ENCODE results near the gene HDHD5. TPM values are rescaled to one million over a fixed set of nuclear protein-coding genes. Genes with fewer than 3 reads are reported as not detected.

The HDHD5 gene
- total RNA-seq, 1 donor from 2014 or later: 50.8 TPM

GRCh38 chr22:17110791-17111550, 48.1 kb downstream of the HDHD5 start:
- DNase-seq (ENCODE audit: low read depth, low spot score): no peak
- Mint-ChIP-seq H3K27ac (ENCODE audit: unreplicated experiment) (peak overlapping the region; percentile 83), H3K27me3 (ENCODE audit: low read depth) (no peaks in the 10 kb centered on the region), H3K4me3 (no peak overlapping the region), H3K36me3 (ENCODE audit: low read depth) (no peaks in the 10 kb centered on the region), H3K4me1 (no peaks in the 10 kb centered on the region), H3K9me3 (no peaks in the 10 kb centered on the region)
- TF ChIP-seq CTCF (conservative IDR thresholded peaks at IDR 0.05): no peak

GRCh38 chr22:17109976-17110375, 49.1 kb downstream of the HDHD5 start:
- no peaks in the 10 kb centered on the region for H3K27me3 Mint-ChIP-seq (ENCODE audit: low read depth)
- H3K27ac Mint-ChIP-seq (ENCODE audit: unreplicated experiment): peak overlapping the region; percentile 50
- H3K4me1 Mint-ChIP-seq: no peaks in the 10 kb centered on the region
- TF ChIP-seq CTCF (conservative IDR thresholded peaks at IDR 0.05): no peak
- no peaks in the 10 kb centered on the region for H3K36me3 Mint-ChIP-seq (ENCODE audit: low read depth)
- H3K4me3 Mint-ChIP-seq: no peak overlapping the region
- H3K9me3 Mint-ChIP-seq: no peaks in the 10 kb centered on the region
- DNase-seq (ENCODE audit: low read depth, low spot score): no peak

DNA sequence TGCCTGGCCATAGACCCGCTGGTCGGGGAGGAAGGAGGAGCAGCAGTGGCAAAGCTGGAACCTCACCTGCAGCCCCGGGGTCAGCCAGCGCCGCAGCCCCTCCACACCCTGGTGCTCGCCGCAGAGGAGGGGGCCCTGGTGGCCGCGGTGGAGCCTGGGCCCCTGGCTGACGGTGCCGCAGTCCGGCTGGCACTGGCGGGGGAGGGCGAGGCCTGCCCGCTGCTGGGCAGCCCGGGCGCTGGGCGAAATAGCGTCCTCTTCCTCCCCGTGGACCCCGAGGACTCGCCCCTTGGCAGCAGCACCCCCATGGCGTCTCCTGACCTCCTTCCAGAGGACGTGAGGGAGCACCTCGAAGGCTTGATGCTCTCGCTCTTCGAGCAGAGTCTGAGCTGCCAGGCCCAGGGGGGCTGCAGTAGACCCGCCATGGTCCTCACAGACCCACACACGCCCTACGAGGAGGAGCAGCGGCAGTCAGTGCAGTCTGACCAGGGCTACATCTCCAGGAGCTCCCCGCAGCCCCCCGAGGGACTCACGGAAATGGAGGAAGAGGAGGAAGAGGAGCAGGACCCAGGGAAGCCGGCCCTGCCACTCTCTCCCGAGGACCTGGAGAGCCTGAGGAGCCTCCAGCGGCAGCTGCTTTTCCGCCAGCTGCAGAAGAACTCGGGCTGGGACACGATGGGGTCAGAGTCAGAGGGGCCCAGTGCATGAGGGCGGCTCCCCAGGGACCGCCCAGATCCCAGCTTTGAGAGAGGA, 49.8 kb downstream of the HDHD5 start:
- no peak for TF ChIP-seq CTCF (conservative IDR thresholded peaks at IDR 0.05)
- Mint-ChIP-seq H3K27ac (ENCODE audit: unreplicated experiment) (no peak overlapping the region), H3K27me3 (ENCODE audit: low read depth) (no peaks in the 10 kb centered on the region), H3K4me1 (no peaks in the 10 kb centered on the region), H3K36me3 (ENCODE audit: low read depth) (no peaks in the 10 kb centered on the region), H3K4me3 (no peak overlapping the region), H3K9me3 (no peaks in the 10 kb centered on the region)
- DNase-seq (ENCODE audit: low read depth, low spot score): no peak

- Mint-ChIP-seq H3K4me1 (no peaks in the 10 kb centered on the region), H3K27me3 (ENCODE audit: low read depth) (no peaks in the 10 kb centered on the region), H3K36me3 (ENCODE audit: low read depth) (no peaks in the 10 kb centered on the region), H3K4me3 (no peak overlapping the region), H3K27ac (ENCODE audit: unreplicated experiment) (no peak overlapping the region), H3K9me3 (no peaks in the 10 kb centered on the region)
- no peak for TF ChIP-seq CTCF (conservative IDR thresholded peaks at IDR 0.05)
- DNase-seq (ENCODE audit: low read depth, low spot score): no peak
These were observed 50.6 kb downstream of the HDHD5 start for GRCh38 chr22:17108256-17109112.

- Mint-ChIP-seq H3K27me3 (ENCODE audit: low read depth) (no peaks in the 10 kb centered on the region), H3K4me3 (no peak overlapping the region), H3K27ac (ENCODE audit: unreplicated experiment) (no peak overlapping the region), H3K36me3 (ENCODE audit: low read depth) (no peaks in the 10 kb centered on the region), H3K4me1 (no peaks in the 10 kb centered on the region), H3K9me3 (no peaks in the 10 kb centered on the region)
- TF ChIP-seq CTCF (conservative IDR thresholded peaks at IDR 0.05): no peak
- no peak for DNase-seq (ENCODE audit: low read depth, low spot score)
These were observed 51.6 kb downstream of the HDHD5 start for GRCh38 chr22:17107547-17107810.
